GM10266 (cell line): ENCODE results near the gene SDCCAG8.

ENCODE experiments used
- DNase-seq: peaks from one replicate; pipeline ENCODE4 v3.0.0; 2012; ENCODE audit errors: extremely low spot score
- CTCF ChIP-seq: IDR thresholded peaks from 2 replicates; pipeline ENCODE4 v1.5.1; 2012; ENCODE audit warnings: mild to moderate bottlenecking, low read depth; ENCODE audit not compliant: control insufficient read depth, insufficient read depth; ENCODE audit errors: missing control alignments

SDCCAG8 gene

DNA sequence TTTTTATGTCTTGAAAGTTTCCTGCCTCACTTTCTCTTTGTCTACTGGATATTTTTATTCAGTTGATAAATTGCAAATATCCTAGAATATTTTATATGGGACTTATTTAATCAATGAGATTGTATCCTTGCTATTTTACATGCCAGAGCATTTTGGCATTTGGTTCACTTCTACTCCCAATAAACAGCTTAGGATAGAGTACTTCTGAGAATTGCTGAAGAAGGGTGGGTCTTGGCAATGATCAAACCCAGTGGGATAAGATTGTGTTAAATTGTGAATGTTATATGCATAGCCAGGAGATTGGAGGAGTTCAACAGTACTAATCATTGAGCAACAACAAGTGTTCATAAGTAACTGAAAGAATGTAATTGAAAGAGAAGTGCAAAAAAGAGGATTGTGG, 60.1 kb downstream of the SDCCAG8 start:
- TF ChIP-seq CTCF, result no peak
- DNase-seq, result no peak

DNA sequence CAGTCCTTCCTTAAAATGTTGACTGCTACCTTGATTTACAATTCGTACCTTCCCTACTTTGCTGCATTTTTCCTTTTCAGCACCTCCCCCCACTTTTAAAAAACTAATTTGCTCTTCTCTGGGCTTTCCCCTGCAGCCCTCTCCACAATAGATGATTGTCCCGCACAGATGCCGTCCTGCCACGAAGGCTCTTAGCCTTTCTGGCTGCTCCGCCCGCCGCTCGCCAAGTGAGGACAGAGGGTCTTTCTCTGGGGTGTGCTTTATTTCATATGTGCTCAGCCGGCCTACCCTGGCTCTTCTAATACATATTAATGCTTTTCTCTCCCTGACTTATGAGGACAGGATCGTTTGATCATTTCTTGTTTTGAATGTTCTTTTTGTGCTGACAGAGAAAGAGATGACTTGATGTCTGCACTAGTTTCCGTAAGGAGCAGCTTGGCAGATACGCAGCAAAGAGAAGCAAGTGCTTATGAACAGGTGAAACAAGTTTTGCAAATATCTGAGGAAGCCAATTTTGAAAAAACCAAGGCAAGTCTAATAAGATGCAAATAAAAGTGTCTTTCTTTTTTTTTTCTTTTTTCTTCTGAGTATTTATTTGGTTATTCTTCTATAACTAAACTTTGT, 60.6 kb downstream of the SDCCAG8 start:
- no peak for DNase-seq

DNA sequence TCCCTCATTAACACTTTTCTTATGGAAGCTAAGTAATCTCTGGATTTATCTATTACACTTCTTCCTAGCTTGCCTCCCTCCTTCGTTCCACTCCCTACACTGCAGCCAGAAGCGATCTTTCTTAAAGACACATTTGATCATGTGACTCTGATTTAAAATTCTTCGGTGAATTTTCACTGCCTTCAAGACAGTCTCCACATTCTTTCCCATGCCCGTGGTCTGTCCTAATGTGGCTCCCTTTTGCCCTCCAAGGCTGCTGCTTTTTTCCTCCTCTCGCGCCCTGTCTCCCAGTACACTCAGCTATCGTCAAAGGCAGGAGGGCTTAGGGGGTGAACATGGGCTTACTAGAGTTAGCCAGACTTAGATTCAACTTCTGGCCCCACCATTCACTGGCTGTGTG, 64.4 kb downstream of the SDCCAG8 start:
- no peak for TF ChIP-seq CTCF
- no peak for DNase-seq

More for the DNA sequence above, 60.6 kb downstream of the SDCCAG8 start:
- no peak for TF ChIP-seq CTCF

GRCh38 chr1:243322326-243322725, 66.5 kb downstream of the SDCCAG8 start:
- no peak for DNase-seq
- TF ChIP-seq CTCF, result no peak

DNA sequence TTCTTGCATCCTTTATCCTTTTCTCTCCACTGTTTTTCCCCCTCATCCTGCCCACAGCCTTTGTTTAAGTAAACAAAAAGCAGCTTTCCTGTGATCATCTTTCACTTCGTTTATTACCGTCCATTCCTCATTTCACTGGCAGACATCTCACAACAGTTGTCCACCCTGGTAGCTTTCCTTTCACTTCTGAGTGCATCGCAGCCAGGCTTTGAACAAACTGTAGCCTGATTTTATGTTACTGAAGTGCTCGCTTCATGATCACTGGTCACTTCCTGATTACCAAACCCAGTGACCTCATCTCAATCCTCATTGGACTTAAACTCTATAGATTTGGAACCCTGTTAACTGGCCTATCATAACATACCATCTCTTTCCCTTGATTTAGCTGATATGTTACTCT, 67.7 kb downstream of the SDCCAG8 start:
- no peak for TF ChIP-seq CTCF
- no peak for DNase-seq

DNA sequence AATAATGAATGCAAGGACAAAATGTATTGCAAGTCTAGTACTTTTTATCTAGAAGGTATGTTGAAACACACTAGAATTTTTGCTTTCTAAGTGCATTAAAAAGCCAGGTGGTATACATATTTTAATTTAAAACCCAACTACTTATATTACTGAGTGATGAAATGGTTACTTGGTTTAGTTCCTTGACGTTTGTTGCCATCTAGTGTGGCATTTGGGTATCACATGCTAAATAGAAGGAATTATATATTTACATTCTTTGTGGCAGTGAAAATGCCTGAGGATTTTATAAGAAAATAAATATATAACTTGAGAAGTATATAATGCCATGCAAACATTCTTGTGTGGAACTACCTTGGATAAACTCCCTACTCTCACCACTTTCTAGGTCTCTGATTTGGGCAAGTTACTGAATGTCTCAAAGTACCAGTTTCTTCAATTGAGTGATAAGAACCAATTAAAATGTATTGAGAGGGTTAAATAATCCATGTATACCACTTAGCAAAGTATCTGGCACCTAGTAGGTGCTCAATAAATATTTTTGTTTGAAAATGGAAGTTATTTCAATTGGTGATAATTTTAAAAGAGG, 69.6 kb downstream of the SDCCAG8 start:
- peak; percentile 17 for DNase-seq
- peak; percentile 73 for TF ChIP-seq CTCF

- DNase-seq, result no peak
- TF ChIP-seq CTCF, result no peak
Observed at GRCh38 chr1:243332440-243332839, 76.6 kb downstream of the SDCCAG8 start.
